Common myeloid progenitor, CD34-positive (primary cell): ENCODE results near the gene CDO1.
"Not testable (repeated sequence)": the region's sequence is repeated elsewhere in the genome, so short reads cannot be mapped to it uniquely, and the experiment has no call there.

Experiments used
- CTCF ChIA-PET: fragments of 350-600 bp; sonication (Branson Sonifier 250); formaldehyde crosslinking; loops from one replicate; lab custom pipeline; 2021; ENCODE audit warnings: antibody characterized with exemption; lab: Charles Lee
- POLR2A ChIA-PET: fragments of 350-600 bp; sonication (Branson Sonifier 250); formaldehyde crosslinking; loops from one replicate; lab custom pipeline; 2021; ENCODE audit warnings: antibody characterized with exemption; lab: Charles Lee
- DNase-seq, 3 donors: peaks; one replicate each; pipeline versions ENCODE4 v3.0.0 to v3.0.0-alpha.2; 2013
- H3K27ac ChIP-seq, 2 experiments: 1 replicate in 1 of 2; 2 replicates in 1 of 2; pipeline ENCODE4 v1.7.0; 2013; ENCODE audit warnings: inconsistent platforms in 2 of 2, low read length in 2 of 2, mild to moderate bottlenecking in 2 of 2, low read depth in 1 of 2, moderate library complexity in 1 of 2; ENCODE audit not compliant: severe bottlenecking in 2 of 2, insufficient read depth in 1 of 2, poor library complexity in 1 of 2
- H3K27me3 ChIP-seq, 5 experiments: replicated peaks in 2 of 5; 1 replicate in 3 of 5; 2 replicates in 2 of 5; pipeline versions ENCODE4 v1.6.1 to v1.7.0; 2013; ENCODE audit warnings: low read length in 4 of 5, mild to moderate bottlenecking in 2 of 5, moderate library complexity in 2 of 5, inconsistent platforms in 1 of 5; ENCODE audit not compliant: insufficient read depth in 5 of 5, control insufficient read depth in 4 of 5
- H3K36me3 ChIP-seq, 4 experiments: 1 replicate in 2 of 4; 2 replicates in 2 of 4; pipeline versions ENCODE4 v1.6.1 to v1.7.0; 2013; ENCODE audit warnings: low read length in 3 of 4, control low read depth in 1 of 4, mild to moderate bottlenecking in 1 of 4; ENCODE audit not compliant: control insufficient read depth in 4 of 4, insufficient read depth in 4 of 4
- H3K4me1 ChIP-seq, 4 experiments: 1 replicate in 3 of 4; 2 replicates in 1 of 4; pipeline versions ENCODE4 v1.6.1 to v1.7.1; 2013; ENCODE audit warnings: low read length in 3 of 4, mild to moderate bottlenecking in 3 of 4, control low read depth in 1 of 4, inconsistent platforms in 1 of 4, moderate library complexity in 1 of 4; ENCODE audit not compliant: control insufficient read depth in 4 of 4, insufficient read depth in 4 of 4; ENCODE audit errors: control extremely low read depth in 1 of 4
- H3K4me3 ChIP-seq, 7 experiments: 1 replicate in 4 of 7; 2 replicates in 3 of 7; pipeline versions ENCODE4 v1.5.1 to v1.7.0; 2013; ENCODE audit warnings: mild to moderate bottlenecking in 7 of 7, low read length in 6 of 7, moderate library complexity in 6 of 7, inconsistent platforms in 2 of 7, low read depth in 2 of 7, control low read depth in 1 of 7; ENCODE audit not compliant: insufficient read depth in 4 of 7, control insufficient read depth in 1 of 7; ENCODE audit errors: extremely low read depth in 1 of 7
- H3K9me3 ChIP-seq, 5 experiments: 1 replicate in 4 of 5; 2 replicates in 1 of 5; pipeline versions ENCODE4 v1.6.1 to v1.7.1; 2013; ENCODE audit warnings: low read length in 4 of 5, mild to moderate bottlenecking in 2 of 5, inconsistent platforms in 1 of 5, low read depth in 1 of 5, moderate library complexity in 1 of 5; ENCODE audit not compliant: control insufficient read depth in 4 of 5, insufficient read depth in 2 of 5; ENCODE audit errors: control extremely low read depth in 1 of 5
- WGBS: methylation state at CpG from one replicate; pipeline ENCODE4 v1.1.5; 2013; ENCODE audit not compliant: insufficient coverage; 5-methylcytosine and 5-hydroxymethylcytosine counted together

The CDO1 gene

GRCh38 chr5:115831163-115831768, 14.8 kb upstream of the CDO1 start:
- Histone ChIP-seq H3K4me3 (no peak overlapping the region), H3K4me1 (no peaks in the 10 kb centered on the region), H3K9me3 (no peaks in the 10 kb centered on the region), H3K36me3 (peaks cover 16 to 51% (median 27%) of the 10 kb centered on the region in 4 experiments), H3K27ac (no peak overlapping the region), H3K27me3 (no peaks in the 10 kb centered on the region)
- WGBS: no CpG with 5 or more reads among the region's 2 CpGs
- ChIA-PET POLR2A (no interaction called here), CTCF (interaction anchor here (0.6 to 1.8 kb wide), 5 partner anchors 8 to 196 kb away, joined by 3 to 9 read pairs (median 4); partner anchors contain the start of gene ATG12)
- DNase-seq: peak; percentile 47 to 71 (median 70)

- WGBS: 100% methylated on average over 2 of the region's 5 CpGs
- POLR2A ChIA-PET: no interaction called here
- H3K9me3 ChIP-seq: peaks cover 0 to 4% (median 0%) of the 10 kb centered on the region in 5 experiments
- H3K27ac ChIP-seq: no peak overlapping the region
- H3K4me3 ChIP-seq: no peak overlapping the region
- CTCF ChIA-PET: no interaction called here
- no peaks in the 10 kb centered on the region for H3K27me3 ChIP-seq
- H3K4me1 ChIP-seq: no peaks in the 10 kb centered on the region
- no peak for DNase-seq
- peaks cover 9 to 37% (median 20%) of the 10 kb centered on the region in 4 experiments for H3K36me3 ChIP-seq
Observed at GRCh38 chr5:115829913-115830312, 13.5 kb upstream of the CDO1 start.

GRCh38 chr5:115825948-115826347, 9.5 kb upstream of the CDO1 start:
- DNase-seq: no peak
- 100% methylated on average over 4 of the region's 4 CpGs for WGBS
- Histone ChIP-seq H3K4me3 (no peak overlapping the region), H3K27me3 (no peaks in the 10 kb centered on the region), H3K36me3 (peaks cover 2 to 16% (median 9%) of the 10 kb centered on the region in 4 experiments), H3K27ac (no peak overlapping the region), H3K9me3 (peaks cover 0 to 4% (median 0%) of the 10 kb centered on the region in 5 experiments), H3K4me1 (no peaks in the 10 kb centered on the region)
- ChIA-PET POLR2A (no interaction called here), CTCF (interaction anchor here (0.6 kb wide), 1 partner anchor 30 kb away, joined by 3 read pairs; no protein-coding TSS in a partner anchor)

GRCh38 chr5:115824983-115825382, 8.5 kb upstream of the CDO1 start:
- peaks cover 2 to 11% (median 5%) of the 10 kb centered on the region in 4 experiments for H3K36me3 ChIP-seq
- DNase-seq, H3K27ac ChIP-seq, H3K9me3 ChIP-seq, POLR2A ChIA-PET, H3K27me3 ChIP-seq, H3K4me3 ChIP-seq, H3K4me1 ChIP-seq: not testable (repeated sequence)
- CTCF ChIA-PET: interaction anchor here (1.8 kb wide), 1 partner anchor 10 kb away, joined by 5 read pairs; no protein-coding TSS in a partner anchor
- WGBS: no CpG with 5 or more reads among the region's 1 CpG

- H3K36me3 ChIP-seq: no peaks in the 10 kb centered on the region
- H3K27me3 ChIP-seq: peaks cover 2 to 38% (median 13%) of the 10 kb centered on the region in 5 experiments
- ChIA-PET POLR2A (no interaction called here), CTCF (no interaction called here)
- H3K4me1 ChIP-seq: peaks cover 0 to 11% (median 11%) of the 10 kb centered on the region in 4 experiments
- DNase-seq: no peak
- no peak overlapping the region for H3K27ac ChIP-seq
- no peaks in the 10 kb centered on the region for H3K9me3 ChIP-seq
- no CpG with 5 or more reads among the region's 1 CpG for WGBS
- H3K4me3 ChIP-seq: no peak overlapping the region
Observed at GRCh38 chr5:115820846-115821245, 4.4 kb upstream of the CDO1 start.

- Histone ChIP-seq H3K27ac (no peak overlapping the region), H3K27me3 (peaks cover 12 to 58% (median 26%) of the 10 kb centered on the region in 5 experiments), H3K36me3 (no peaks in the 10 kb centered on the region), H3K4me1 (peaks cover 0 to 19% (median 15%) of the 10 kb centered on the region in 4 experiments), H3K9me3 (peaks cover 0 to 3% (median 0%) of the 10 kb centered on the region in 5 experiments), H3K4me3 (no peak overlapping the region)
- ChIA-PET CTCF (no interaction called here), POLR2A (interaction anchor here (0.7 kb wide), 1 partner anchor 177 kb away, joined by 3 read pairs; no protein-coding TSS in a partner anchor)
- WGBS: 100% methylated on average over 10 of the region's 18 CpGs
- DNase-seq: no peak
Observed at GRCh38 chr5:115818821-115819220, 2.4 kb upstream of the CDO1 start.

GRCh38 chr5:115817386-115817785, 927 bp upstream of the CDO1 start:
- no peaks in the 10 kb centered on the region for H3K36me3 ChIP-seq
- peaks cover 0 to 19% (median 15%) of the 10 kb centered on the region in 4 experiments for H3K4me1 ChIP-seq
- CTCF ChIA-PET: no interaction called here
- H3K27ac ChIP-seq: no peak overlapping the region
- POLR2A ChIA-PET: no interaction called here
- peaks cover 18 to 68% (median 36%) of the 10 kb centered on the region in 5 experiments for H3K27me3 ChIP-seq
- DNase-seq: no peak
- no CpG with 5 or more reads among the region's 7 CpGs for WGBS
- peaks cover 0 to 3% (median 0%) of the 10 kb centered on the region in 5 experiments for H3K9me3 ChIP-seq
- no peak overlapping the region for H3K4me3 ChIP-seq
